Amniotic stem cell (primary cell): ENCODE results near the gene LEF1.

Source experiments
- DNase-seq: peaks from one replicate; lab custom pipeline; 2025; lab: John Stamatoyannopoulos, UW

The LEF1 gene

DNA sequence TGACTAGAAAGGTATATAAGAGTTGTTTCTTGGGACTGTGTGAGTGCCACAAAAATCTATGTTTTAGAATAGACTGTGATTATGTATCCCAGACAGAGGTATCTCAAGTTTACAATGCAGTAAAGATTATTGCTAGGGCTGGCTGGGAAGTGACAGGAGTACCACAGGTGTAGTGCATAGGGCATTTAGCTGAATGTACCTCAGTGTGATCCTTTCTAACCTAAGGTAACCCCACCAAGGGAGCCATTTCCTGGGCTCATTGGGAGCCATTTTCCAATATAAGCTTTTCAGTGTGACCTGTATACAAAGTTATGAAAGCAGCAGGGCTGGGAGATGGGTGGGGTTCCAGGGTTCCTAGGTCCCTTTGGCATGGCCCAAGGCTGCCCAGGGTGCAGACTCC is 6.1 kb upstream of the LEF1 start:
- DNase-seq = no peak

DNA sequence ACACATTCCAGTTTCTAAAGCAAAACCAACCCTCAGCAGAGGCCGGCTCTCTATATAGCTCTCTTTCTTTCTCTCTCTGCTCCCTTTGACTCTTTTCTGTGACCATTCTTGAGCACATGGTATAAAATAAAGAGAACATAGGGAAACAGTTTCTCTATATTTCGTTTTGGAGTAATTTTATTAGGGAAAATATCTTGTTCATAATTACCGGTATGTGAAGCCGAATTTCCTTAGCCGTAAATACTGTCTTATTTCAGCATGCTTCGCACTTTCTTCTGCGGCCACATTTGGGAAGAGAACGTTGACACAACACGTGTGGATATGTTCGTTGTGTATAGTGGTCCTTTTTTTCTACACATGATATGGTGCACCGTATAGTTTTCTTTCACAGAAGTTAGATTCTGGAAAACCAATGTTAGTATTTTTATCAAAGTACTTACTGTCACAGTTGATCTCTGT is 4.9 kb upstream of the LEF1 start:
- DNase-seq = no peak

DNA sequence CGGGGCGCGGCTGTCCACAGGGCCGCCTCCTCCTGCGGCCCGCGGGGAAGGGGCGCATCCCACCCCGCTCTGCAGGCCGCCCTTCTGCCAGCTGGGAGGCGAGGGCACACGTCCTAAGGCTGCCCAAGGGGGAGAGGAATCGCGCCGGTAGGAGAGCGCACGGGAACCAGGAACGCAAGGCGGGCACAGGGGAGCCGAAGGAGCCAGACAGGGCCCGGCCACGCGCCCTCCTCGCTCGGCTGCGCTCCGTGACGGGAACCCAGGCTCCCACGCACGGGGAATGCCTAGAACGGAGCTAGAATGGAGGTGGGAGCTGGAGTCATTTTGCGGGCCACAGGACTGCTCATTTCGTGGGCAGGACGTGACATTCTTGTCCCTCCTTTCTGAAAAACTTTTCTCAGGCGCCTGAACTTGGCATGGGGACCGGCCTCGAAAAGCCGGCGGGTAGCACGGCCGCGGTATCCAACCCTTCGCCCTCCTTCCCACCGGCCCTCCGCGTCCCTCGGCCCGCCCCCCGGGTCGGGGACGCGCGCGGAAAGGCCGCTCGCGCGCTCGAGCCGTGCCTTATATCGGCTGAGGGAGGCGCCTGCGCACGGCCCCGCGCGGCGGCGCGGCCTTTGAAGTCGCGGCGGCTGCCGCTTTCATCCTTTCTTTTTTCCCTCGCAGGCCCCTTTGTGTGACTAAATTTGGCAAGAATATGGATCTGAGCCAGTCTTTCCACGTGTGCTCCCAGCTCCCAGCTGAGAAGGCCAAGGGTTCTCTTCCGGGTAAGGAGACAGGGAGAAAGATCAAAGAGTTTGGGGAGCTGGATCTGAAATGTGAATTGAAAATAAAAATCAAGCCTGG is 4.2 kb upstream of the LEF1 start:
- DNase-seq = no peak

DNA sequence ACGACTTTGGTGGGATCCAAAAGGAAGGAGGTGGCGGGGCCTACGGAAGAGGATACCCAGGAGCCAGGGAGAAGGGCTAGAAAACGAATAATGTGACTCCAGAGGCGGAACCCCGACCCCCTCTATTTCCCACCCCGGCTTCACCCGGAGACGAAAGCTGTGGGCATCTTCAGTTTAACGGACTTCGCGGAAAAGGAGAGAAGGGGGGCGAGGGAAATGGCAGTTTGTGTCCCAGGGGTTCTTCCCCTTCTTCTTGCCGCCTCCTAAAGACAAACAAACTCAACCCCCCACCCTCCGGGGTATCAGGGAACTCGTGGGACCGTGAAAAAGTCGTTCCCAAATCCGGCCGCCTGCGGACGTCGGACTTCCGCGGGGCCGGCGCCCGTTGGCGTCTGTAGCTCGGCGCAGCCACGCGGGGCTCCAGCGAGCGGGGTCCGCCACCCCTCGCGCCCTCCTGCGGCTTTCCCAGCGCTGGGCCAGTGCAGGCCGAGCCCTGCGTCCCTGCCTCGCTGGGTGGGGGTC is 3.6 kb upstream of the LEF1 start:
- DNase-seq = no peak

DNA sequence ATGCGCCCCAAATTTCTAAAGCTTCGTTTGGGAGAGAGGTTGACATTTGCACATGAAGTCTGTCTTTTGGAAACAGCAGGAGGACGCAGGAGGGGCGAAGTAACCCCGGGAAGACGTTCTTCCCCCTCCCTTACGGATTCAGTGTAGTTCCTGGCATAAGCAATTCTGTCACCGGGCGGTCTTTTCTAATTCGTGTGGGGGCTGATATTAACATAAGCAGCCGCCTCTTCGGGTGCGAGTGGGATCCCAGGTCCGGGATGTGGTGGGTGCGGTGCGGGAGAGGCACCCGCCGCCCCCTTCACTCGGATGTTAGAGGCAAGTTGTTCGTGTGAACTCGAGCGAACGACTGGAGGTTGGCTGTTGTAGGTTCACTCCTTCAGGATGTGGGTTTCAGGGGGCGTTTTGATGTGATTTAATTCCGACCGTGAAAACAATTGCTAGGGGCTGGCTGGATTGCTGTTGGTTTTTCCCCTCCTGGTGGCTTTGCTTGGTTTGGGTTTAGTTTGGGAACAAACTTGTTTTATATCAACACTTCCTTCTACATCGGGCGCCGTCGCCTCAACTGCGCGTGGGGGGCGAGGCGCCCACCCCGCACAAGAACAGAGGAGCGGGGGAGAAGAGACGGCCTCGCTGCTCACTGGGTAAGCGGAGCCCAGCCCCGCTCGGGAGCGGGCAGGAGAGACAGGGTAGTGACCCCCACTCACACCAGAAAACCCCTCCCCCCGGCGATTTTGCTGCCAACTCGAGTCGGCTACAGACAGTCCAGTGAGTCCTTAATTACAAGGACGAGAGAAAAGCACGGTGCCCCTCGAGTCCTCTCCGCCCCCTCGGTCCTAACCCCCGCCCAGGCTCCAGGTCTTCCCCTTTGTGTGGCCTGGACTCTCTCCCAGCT is 2.9 kb upstream of the LEF1 start:
- DNase-seq = no peak

DNA sequence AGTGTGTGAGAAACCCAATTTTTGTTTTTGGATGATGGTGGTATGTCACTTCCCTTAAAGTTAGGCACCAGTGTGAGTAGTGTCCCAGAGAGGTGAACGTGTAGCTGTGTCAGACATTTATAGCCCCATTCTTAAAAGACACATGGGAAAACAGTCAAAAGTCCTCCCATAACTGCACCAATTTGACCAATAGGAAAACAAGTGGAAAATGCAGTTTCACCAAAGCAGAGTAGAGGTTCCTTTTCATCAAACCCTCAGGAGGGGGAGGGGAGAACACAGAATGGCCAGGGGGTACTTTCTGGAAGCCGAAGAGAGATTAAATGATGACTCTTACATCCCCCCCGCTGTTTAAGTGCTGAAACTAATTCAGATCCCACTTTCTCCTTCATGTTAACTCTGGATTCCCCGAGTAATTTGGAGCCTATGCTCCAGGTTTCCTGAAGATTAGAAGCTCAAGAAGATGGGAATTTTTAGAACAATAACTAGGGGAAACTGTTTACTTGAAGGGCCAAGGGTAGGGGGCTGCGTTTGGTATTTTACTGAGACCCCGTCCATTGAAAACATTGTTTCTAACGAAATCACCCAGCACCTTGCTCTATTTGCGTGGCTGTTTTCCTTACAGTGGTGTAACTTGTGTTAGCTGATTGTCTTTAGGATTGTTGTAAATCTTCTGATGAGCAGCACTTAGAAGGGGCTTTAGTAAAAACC is 2.1 kb upstream of the LEF1 start:
- no peak for DNase-seq

DNA sequence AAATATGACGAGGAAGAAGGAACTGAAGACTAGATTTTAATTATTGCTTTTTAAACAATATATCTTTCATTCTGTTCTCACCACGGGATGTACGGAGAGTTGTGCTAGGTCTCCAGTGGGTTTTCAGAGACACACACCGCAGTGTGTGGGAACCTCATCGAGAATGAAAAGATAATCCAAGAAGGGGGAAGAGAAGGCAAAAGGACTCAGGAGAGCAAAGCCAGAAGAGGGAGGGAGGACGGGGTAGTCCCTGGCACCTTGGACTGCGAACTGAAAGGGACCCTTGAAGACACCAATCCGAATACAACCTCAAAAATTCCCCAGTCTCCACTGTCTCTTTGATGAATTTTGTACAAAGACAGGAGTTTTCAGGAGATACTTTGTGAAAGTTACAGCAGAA is 932 bp upstream of the LEF1 start:
- no peak for DNase-seq

DNA sequence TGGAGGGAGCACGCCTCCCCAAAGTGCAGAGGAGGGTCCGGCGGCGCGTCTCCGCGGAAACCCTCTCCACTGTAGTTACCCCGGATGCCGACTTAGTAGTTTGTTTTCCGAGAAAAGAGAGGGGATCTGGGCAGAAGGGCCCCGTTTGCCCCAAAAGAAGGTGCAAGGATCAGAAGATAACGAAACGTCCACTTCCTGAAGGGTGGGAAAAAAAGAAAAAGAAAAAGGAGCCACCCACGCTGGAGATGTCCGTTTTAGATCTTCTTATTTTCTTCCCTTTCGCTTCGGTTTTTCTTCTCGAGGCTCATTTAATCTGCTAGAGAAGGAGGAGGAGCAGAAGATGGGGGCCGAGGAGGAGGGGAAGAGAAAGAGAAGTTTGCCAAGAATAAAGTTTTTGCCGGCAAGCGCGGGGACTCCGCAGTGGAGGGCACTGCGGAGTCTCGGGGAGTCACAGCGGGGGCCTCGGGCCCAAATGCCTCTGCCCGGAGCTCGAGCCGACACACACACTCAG is 517 bp downstream of the LEF1 start:
- DNase-seq = no peak

DNA sequence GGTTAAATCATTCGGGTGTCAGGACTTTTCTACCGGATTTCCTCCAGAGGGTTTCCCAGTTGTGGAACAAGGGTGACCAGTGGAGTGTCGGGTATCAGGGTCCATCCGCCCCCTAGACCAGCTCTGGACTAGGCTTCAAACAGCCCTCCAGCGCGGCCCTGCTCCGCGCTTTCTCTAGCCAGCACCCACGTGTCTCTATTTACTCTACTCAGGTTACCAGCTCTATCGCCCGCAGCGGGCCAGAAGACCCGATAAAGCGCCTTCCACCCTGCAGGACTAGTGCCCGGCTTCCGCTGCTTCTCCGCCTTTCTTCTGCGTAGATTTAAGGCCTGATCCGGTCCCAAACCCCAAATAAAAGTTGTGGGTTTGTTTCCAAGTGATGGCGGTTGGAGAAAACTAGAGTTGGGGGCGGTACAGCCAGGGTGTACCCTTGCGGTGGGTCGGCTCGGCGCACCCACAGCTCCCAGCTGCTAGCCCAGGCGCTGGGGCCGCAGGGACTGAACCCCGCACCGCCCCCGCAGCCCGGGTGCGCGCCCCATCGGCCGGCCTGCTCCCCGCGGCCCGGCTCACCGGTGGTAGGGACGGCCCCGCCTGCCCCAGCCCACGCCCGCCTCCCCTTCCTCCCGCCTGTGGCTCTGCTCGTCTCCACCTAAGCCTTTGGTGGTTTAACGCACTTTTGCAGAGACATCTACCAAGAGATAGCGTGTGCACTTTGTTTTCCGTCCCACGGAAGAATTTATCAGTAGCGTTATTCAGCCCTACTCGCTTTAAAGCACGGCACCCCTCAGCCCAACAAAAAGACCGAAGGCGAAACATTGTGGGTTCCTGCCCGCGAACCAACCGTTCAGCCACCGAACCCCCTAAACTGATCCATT is 2.1 kb downstream of the LEF1 start:
- no peak for DNase-seq

DNA sequence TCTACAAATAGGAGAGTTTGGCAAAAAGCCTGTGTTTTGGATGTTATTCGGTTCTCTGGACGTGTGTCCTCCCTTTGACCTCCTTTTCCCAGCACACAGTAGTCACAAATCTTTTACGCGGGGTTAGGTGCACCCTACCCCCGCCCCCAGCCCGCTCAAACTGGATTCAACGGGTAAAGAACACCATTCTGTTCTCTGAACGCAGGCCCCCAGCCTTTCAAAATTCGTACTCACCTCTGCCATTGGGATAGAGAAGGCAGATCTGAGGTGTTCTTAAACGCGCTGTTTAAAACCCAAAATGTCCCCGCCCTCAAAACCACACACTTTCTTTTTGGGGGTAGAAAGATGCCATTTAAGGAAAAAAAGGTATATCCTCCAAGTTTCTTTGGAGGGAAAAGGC is 2.7 kb downstream of the LEF1 start:
- DNase-seq = no peak

DNA sequence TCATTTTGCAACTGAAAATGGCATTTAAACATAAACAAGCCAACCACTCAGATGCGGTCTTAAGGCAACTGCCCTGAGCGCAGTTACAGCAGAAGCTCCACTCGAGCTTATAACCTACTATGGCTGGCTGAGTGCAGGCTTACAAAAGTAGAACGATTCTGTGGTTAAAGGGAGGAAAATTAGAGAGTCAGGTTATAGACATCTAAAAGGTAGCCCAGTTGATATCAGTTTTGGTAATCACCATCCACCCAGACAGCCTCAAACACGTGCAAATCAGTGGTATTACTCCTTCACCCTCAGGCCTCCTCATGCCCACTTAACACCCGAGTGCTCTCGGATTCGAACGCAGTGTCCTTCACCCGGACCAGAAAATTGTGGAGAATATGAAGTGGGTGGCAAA is 3.1 kb downstream of the LEF1 start:
- no peak for DNase-seq

DNA sequence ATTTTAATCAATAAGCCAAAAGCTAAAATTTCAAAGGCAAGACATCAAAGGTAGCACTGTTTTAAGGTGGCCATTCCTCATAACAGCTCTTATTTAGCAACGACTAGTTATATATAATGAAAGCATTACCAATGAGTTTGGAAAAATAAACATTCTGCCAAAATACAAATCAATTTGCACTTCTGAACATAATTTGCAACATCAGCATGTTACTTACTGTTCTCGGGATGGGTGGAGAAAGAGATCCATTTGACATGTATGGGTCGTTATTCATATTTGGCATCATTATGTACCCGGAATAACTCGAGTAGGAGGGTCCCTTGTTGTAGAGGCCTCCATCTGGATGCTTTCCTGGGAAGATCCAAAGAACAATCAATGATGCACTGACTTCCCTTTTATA is 5.4 kb downstream of the LEF1 start:
- DNase-seq = no peak

DNA sequence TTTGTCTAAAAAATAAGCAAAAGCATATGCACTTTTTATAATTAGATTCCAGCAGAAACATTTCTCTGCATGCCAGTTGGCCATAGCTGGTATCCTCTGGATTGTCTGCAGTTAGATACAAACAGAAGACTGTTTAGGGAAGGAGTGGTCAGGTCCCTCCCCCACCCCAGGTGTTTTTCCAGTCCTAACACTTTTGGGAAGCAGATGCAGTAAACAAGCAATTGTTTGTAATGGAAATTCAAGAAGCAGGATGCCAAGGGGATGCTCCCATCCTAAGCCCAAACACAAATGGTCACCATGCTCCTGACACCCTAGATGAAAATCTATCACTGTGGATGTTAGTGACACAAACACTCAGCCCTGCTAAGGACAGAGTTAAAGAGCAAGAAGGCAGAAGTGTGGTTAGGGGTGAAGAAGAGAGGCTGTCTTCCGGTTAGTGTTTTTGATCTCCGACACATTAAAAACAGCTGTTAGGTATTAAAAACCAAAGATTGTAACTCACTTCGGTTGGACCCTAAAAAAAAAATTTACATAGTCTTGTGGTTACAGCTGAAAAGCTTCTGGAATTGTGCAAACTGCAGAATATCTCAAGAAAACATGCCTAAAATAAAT is 7.9 kb downstream of the LEF1 start:
- DNase-seq = no peak

DNA sequence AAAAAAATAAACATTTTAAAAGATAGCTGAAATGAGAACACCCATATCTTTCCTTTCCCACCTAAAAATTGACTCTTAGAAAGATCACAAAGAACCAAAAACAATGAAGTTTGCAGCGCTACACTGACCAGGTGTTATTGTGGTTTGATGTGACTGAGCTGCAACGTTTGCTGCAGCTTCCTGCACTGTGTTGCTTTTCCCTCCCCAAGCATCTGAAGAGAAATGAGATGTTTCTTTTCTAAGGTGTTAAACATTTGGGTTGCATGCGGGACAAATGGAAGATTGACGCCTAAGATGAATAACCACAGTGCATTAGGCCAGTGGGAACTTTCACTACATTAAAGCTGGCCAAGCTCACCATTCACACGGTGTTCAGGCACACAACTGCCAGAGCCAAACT is 8.9 kb downstream of the LEF1 start:
- no peak for DNase-seq

DNA sequence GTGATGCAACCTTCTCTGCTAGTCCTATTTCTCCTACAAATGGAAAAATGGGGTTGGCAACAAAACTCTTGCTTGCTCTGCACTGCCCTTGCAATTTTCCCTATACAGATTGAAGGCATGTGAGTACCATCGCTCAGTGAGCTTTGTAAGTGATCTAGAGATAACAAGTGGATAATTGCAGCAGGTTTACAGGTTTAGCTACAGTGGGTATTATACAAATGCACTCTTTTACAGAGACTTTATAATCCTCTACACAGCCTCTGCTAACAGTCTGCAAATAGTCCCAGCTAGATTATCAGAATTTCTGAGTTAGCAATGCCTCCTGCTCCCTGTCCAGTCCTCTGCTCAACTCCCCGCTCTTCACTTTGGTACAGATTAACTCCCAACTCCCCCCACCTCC is 11.1 kb downstream of the LEF1 start:
- DNase-seq = no peak

DNA sequence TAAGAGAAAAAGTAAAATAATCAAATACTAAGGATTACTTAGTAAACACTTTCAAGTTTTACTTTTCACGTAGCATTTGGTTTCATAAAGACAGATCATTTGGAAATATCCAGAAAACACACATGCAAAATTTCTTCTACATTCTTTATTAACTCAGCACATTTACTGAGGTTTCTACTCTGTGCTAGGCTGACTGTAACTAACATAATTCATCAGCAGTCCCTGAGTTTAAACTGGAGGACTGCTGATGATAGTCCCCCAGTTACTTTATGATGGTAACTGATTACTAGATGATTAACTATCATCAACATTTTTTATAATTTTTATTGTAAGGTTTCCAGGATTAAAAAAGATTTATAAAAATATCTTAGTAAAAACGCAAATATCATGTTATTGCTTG is 12.3 kb downstream of the LEF1 start:
- no peak for DNase-seq

DNA sequence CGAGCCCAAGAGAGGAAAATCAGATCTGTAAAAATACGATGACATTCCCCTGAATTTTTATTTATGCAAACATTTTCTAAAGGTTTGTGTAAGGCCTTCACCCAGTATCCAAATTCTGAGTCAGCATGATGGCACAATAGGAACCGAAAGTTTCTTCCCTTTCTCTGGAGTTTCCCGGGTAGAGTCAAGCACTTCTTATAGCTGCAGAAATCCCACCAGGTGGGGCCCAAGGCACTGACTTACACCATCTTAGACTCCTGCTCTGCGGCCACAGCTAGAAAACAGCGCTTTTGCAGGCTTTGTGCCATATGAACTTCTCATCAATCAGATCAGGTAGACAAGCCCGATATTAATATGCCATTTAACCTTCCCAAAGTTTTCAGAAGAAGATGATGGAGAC is 13.4 kb downstream of the LEF1 start:
- DNase-seq = no peak

DNA sequence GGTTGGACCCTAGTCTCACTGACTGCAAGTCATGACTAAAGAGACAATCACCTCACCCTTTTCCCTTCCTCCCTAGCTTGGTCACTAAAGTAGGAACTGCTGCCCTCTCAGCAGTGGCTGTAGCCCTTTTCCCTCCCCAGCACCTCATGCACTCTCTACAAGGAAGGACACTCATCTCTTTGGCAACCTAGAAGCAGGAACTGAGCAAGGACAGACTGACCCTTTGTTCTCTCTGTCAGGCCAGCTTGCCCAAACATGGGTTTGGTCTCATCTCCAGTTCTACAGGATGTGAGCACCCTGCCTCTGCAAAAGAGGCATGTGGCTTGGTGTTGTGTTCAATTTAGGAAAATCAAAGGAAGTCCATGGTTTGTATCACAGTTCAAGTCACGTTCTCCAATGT is 15.8 kb downstream of the LEF1 start:
- DNase-seq = no peak

DNA sequence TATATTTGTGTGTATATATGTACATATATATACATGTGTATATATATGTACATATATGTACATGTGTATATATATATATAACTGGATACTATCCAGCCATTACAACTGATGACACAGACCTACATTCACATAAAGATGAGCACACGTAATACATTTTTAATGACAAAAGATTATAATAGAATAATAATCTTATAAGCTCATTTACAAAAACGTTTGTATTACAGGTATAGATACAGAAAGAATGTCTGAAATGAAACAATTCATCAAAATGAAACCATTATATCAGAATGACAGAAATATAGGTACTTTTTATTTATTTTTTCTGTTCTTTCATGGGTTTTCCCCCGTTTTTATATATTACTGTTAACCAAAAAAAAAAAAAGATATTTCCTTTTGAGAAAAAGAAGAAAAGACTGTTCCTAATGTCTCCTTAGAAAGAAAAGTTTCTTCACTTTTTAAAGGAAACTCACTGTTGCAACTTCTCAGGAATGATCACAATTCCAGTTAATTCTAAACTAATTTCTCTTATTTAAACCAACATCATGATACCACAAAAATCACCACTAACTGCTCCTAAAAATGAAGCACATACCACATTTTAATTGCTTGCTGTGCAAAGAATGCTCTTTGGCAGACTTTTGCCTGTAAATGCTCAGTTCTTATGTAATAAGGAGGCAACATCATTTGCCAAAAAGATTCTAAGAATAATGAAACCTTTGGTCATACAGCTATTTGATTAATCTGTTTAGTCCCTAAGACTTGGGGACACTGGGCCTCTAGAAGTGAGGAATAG is 18.9 kb downstream of the LEF1 start:
- no peak for DNase-seq

DNA sequence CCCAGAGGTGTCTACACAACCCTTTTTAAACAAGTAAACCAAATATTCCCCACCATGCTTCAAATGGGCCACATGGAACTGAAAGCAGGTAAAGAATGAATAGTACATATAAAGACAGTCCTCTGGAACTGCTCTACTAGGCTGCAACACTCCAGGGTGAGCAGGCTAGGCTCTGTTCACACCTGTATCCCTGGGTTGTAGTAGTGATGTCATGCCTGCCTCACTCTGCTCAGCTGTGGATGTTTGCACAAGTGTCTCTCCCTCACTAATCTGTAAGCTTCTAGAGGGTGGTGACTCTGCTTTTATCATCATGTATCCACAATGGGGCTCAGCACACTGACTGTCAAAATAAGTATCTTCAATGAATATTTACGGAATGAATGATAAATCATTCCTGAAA is 20.4 kb downstream of the LEF1 start:
- no peak for DNase-seq
